CD4-positive, alpha-beta T cell treated with Interleukin-15 for 1 hour (primary cell): ENCODE results near the gene DARS1.

Experiments
- DNase-seq: peaks from one replicate; pipeline ENCODE4 v3.0.0-alpha.2; 2020

The DARS1 gene

GRCh38 chr2:135985018-135985825 lies at the start of gene DARS1:
Gene DARS1 (minus strand): TSS chr2:135985626. CDS start chr2:135985468, 158 bp downstream.
- DNase-seq: peak; percentile 84

GRCh38 chr2:136034629-136035028 lies 49.2 kb upstream of the DARS1 start:
- no peak for DNase-seq

- no peak for DNase-seq
Measured at GRCh38 chr2:136032817-136033535, 47.5 kb upstream of the DARS1 start.

GRCh38 chr2:136032192-136032591 lies 46.8 kb upstream of the DARS1 start:
- DNase-seq: no peak

- DNase-seq: no peak
Measured at GRCh38 chr2:136031711-136032110, 46.3 kb upstream of the DARS1 start.

GRCh38 chr2:136030406-136030805 lies 45.0 kb upstream of the DARS1 start:
- DNase-seq: no peak

- no peak for DNase-seq
Measured at GRCh38 chr2:136029149-136029548, 43.7 kb upstream of the DARS1 start.

- DNase-seq: no peak
Measured at GRCh38 chr2:136028001-136028400, 42.6 kb upstream of the DARS1 start.

- no peak for DNase-seq
Measured at GRCh38 chr2:136027112-136027511, 41.7 kb upstream of the DARS1 start.

GRCh38 chr2:136025057-136025973 lies 39.9 kb upstream of the DARS1 start:
- DNase-seq: peak; percentile 51

GRCh38 chr2:136024616-136025015 lies 39.2 kb upstream of the DARS1 start:
- no peak for DNase-seq

GRCh38 chr2:136024185-136024584 lies 38.8 kb upstream of the DARS1 start:
- DNase-seq: no peak

- DNase-seq: no peak
Measured at GRCh38 chr2:136023416-136023815, 38.0 kb upstream of the DARS1 start.

- DNase-seq: no peak
Measured at GRCh38 chr2:136022396-136023146, 37.1 kb upstream of the DARS1 start.

- DNase-seq: no peak
Measured at GRCh38 chr2:136021976-136022375, 36.5 kb upstream of the DARS1 start.

GRCh38 chr2:136021406-136021805 lies 36.0 kb upstream of the DARS1 start:
- no peak for DNase-seq

- no peak for DNase-seq
Measured at GRCh38 chr2:136020831-136021230, 35.4 kb upstream of the DARS1 start.

GRCh38 chr2:136019825-136020224 lies 34.4 kb upstream of the DARS1 start:
- no peak for DNase-seq

GRCh38 chr2:136019306-136019705 lies 33.9 kb upstream of the DARS1 start:
- no peak for DNase-seq

- no peak for DNase-seq
Measured at GRCh38 chr2:136017786-136018185, 32.4 kb upstream of the DARS1 start.

GRCh38 chr2:136016836-136017235 lies 31.4 kb upstream of the DARS1 start:
- DNase-seq: no peak

- no peak for DNase-seq
Measured at GRCh38 chr2:136016427-136016826, 31.0 kb upstream of the DARS1 start.
